Neural crest cell (in vitro differentiated cells): ENCODE results near the gene KCP. TPM values are rescaled to one million over a fixed set of nuclear protein-coding genes. Genes with fewer than 3 reads are reported as not detected.

Experiments
- DNase-seq: peaks from one replicate; pipeline ENCODE4 v3.0.0; 2021; ENCODE audit warnings: low read depth, mixed read lengths, low spot score
- H3K27ac Mint-ChIP-seq: one replicate; pipeline ENCODE4 v1.8.0; 2021; ENCODE audit warnings: mild to moderate bottlenecking, mixed read lengths; ENCODE audit not compliant: unreplicated experiment
- H3K27me3 Mint-ChIP-seq: 2 replicates; pipeline ENCODE4 v1.8.0; 2021; ENCODE audit warnings: low read depth, mild to moderate bottlenecking, mixed read lengths
- H3K36me3 Mint-ChIP-seq: 2 replicates; pipeline ENCODE4 v1.8.0; 2021; ENCODE audit warnings: low read depth, mild to moderate bottlenecking, mixed read lengths
- H3K4me1 Mint-ChIP-seq: 2 replicates; pipeline ENCODE4 v1.8.0; 2021; ENCODE audit warnings: mixed read lengths
- H3K4me3 Mint-ChIP-seq: one replicate; pipeline ENCODE4 v1.8.0; 2021; ENCODE audit warnings: mild to moderate bottlenecking, mixed read lengths
- H3K9me3 Mint-ChIP-seq: 2 replicates; pipeline ENCODE4 v1.8.0; 2021; ENCODE audit warnings: mixed read lengths
- CTCF ChIP-seq: fragments of 200-600 bp; sonication (generic); conservative IDR thresholded peaks from 2 replicates; pipeline ENCODE4 v1.5.0; 2021; ENCODE audit warnings: antibody characterized with exemption, mild to moderate bottlenecking
- total RNA-seq: library from RNA; stranded (reverse); gene quantifications from 2 replicates; pipeline ENCODE4 v1.2.1, GENCODE V29; 2021

Gene KCP
- total RNA-seq, 1 donor from 2014 or later: 2.9 TPM

GRCh38 chr7:128933180-128933891 is 22.8 kb upstream of the KCP start:
- no peak for DNase-seq
- Mint-ChIP-seq H3K27me3 (peaks cover 44% of the 10 kb centered on the region), H3K4me3 (no peak overlapping the region), H3K9me3 (no peaks in the 10 kb centered on the region), H3K36me3 (no peaks in the 10 kb centered on the region), H3K4me1 (peaks cover 8% of the 10 kb centered on the region), H3K27ac (no peak overlapping the region)
- no peak for TF ChIP-seq CTCF

- Mint-ChIP-seq H3K9me3 (no peaks in the 10 kb centered on the region), H3K4me1 (peaks cover 7% of the 10 kb centered on the region), H3K27ac (no peak overlapping the region), H3K4me3 (no peak overlapping the region), H3K36me3 (no peaks in the 10 kb centered on the region), H3K27me3 (peaks cover 43% of the 10 kb centered on the region)
- no peak for DNase-seq
- no peak for TF ChIP-seq CTCF
These were observed 22.3 kb upstream of the KCP start for GRCh38 chr7:128932862-128933179.

GRCh38 chr7:128931965-128932861 is 21.7 kb upstream of the KCP start:
- no peak for DNase-seq

GRCh38 chr7:128931190-128931798 is 20.8 kb upstream of the KCP start:
- peaks cover 29% of the 10 kb centered on the region for H3K27me3 Mint-ChIP-seq
- H3K27ac Mint-ChIP-seq: no peak overlapping the region
- H3K4me3 Mint-ChIP-seq: no peak overlapping the region
- no peak for DNase-seq
- H3K4me1 Mint-ChIP-seq: no peaks in the 10 kb centered on the region
- H3K9me3 Mint-ChIP-seq: no peaks in the 10 kb centered on the region
- TF ChIP-seq CTCF: no peak
- no peaks in the 10 kb centered on the region for H3K36me3 Mint-ChIP-seq

More at GRCh38 chr7:128931965-128932861, 21.7 kb upstream of the KCP start:
- H3K27me3 Mint-ChIP-seq: peaks cover 38% of the 10 kb centered on the region
- H3K9me3 Mint-ChIP-seq: no peaks in the 10 kb centered on the region
- no peak overlapping the region for H3K4me3 Mint-ChIP-seq
- peaks cover 5% of the 10 kb centered on the region for H3K4me1 Mint-ChIP-seq
- TF ChIP-seq CTCF: no peak
- H3K27ac Mint-ChIP-seq: no peak overlapping the region
- no peaks in the 10 kb centered on the region for H3K36me3 Mint-ChIP-seq

- H3K4me3 Mint-ChIP-seq: no peak overlapping the region
- no peak overlapping the region for H3K27ac Mint-ChIP-seq
- no peaks in the 10 kb centered on the region for H3K9me3 Mint-ChIP-seq
- H3K36me3 Mint-ChIP-seq: no peaks in the 10 kb centered on the region
- no peak for DNase-seq
- H3K4me1 Mint-ChIP-seq: no peaks in the 10 kb centered on the region
- peaks cover 20% of the 10 kb centered on the region for H3K27me3 Mint-ChIP-seq
- no peak for TF ChIP-seq CTCF
These were observed 18.6 kb upstream of the KCP start for GRCh38 chr7:128928882-128929788.
